Endodermal cell (in vitro differentiated cells): ENCODE measurements around the gene EMILIN2. TPM values are rescaled to one million over a fixed set of nuclear protein-coding genes. Genes with fewer than 3 reads are reported as not detected.

Experiments used
- DNase-seq: peaks from one replicate; pipeline ENCODE4 v3.0.0-alpha.2; 2017
- H3K27ac ChIP-seq: 2 replicates; pipeline ENCODE4 v1.5.1; 2013; ENCODE audit warnings: mild to moderate bottlenecking, low read depth, low read length, moderate library complexity
- H3K27me3 ChIP-seq: 2 replicates; pipeline ENCODE4 v1.6.1; 2013; ENCODE audit warnings: mild to moderate bottlenecking, low read length, moderate library complexity; ENCODE audit not compliant: insufficient read depth, control insufficient read depth, poor library complexity, severe bottlenecking
- H3K36me3 ChIP-seq: 2 replicates; pipeline ENCODE4 v1.7.0; 2013; ENCODE audit warnings: mild to moderate bottlenecking, low read length, moderate library complexity; ENCODE audit not compliant: control insufficient read depth, insufficient read depth
- H3K4me1 ChIP-seq: one replicate; pipeline ENCODE4 v1.7.0; 2013; ENCODE audit warnings: low read length; ENCODE audit not compliant: control insufficient read depth, insufficient read depth
- H3K4me3 ChIP-seq: 2 replicates; pipeline ENCODE4 v1.5.1; 2013; ENCODE audit warnings: mild to moderate bottlenecking, low read length, moderate library complexity
- H3K9ac ChIP-seq: 2 replicates; pipeline ENCODE4 v1.6.1; 2013; ENCODE audit warnings: mild to moderate bottlenecking, low read length, moderate library complexity; ENCODE audit not compliant: poor library complexity, severe bottlenecking; ENCODE audit errors: extremely low read depth
- H3K9me3 ChIP-seq: 2 replicates; pipeline ENCODE4 v1.6.1; 2013; ENCODE audit warnings: mild to moderate bottlenecking, low read length, moderate library complexity; ENCODE audit not compliant: control insufficient read depth
- H3K27ac Mint-ChIP-seq: 2 replicates; pipeline ENCODE4 v1.8.0; 2020; ENCODE audit warnings: mixed read lengths
- H3K27me3 Mint-ChIP-seq: 2 replicates; pipeline ENCODE4 v1.8.0; 2021; ENCODE audit warnings: mild to moderate bottlenecking, mixed read lengths; ENCODE audit not compliant: insufficient read depth
- H3K36me3 Mint-ChIP-seq: 2 replicates; pipeline ENCODE4 v1.8.0; 2020; ENCODE audit warnings: low read depth, mixed read lengths
- H3K4me1 Mint-ChIP-seq: 2 replicates; pipeline ENCODE4 v1.8.0; 2020; ENCODE audit warnings: mixed read lengths
- H3K4me3 Mint-ChIP-seq: 2 replicates; pipeline ENCODE4 v1.8.0; 2020; ENCODE audit warnings: mild to moderate bottlenecking, moderate library complexity, mixed read lengths
- H3K9me3 Mint-ChIP-seq: 2 replicates; pipeline ENCODE4 v1.8.0; 2020; ENCODE audit warnings: mild to moderate bottlenecking, mixed read lengths
- CTCF ChIP-seq: fragments of 200-600 bp; sonication (generic); conservative IDR thresholded peaks from 2 replicates; pipeline ENCODE4 v1.5.0; 2021; ENCODE audit warnings: antibody characterized with exemption, mild to moderate bottlenecking
- WGBS, 2 experiments: methylation state at CpG; one replicate each; pipeline versions ENCODE4 v1.1.5 to v1.1.7; 2013; ENCODE audit warnings: missing lambda C conversion rate in 2 of 2, mixed read lengths in 1 of 2; ENCODE audit not compliant: insufficient coverage in 1 of 2, insufficient read length in 1 of 2; 5-methylcytosine and 5-hydroxymethylcytosine counted together
- total RNA-seq, 2 donors: library from RNA; stranded (reverse); fragmentation: NEBNext Ultra II Directional in 1 of 2; extraction: Animal tissue kit (Norgen Biotek cat#: 25700) in 1 of 2; gene quantifications; 2 replicates in 1 of 2; 3 replicates in 1 of 2; pipeline ENCODE4 v1.2.1, GENCODE V29; 2021

Gene EMILIN2
- total RNA-seq, 2 donors from 2014 or later = 14.2 to 16.8 TPM

- H3K27ac Mint-ChIP-seq = no peak overlapping the region
- Histone ChIP-seq H3K36me3 (peaks cover 16% of the 10 kb centered on the region), H3K4me1 (no peaks in the 10 kb centered on the region), H3K9me3 (peaks cover 17% of the 10 kb centered on the region), H3K4me3 (no peak overlapping the region), H3K27ac (no peak overlapping the region), H3K9ac (no peak overlapping the region), H3K27me3 (no peaks in the 10 kb centered on the region)
- WGBS, 2 experiments = 91 to 95% methylated on average over 3 to 4 of the region's 4 CpGs
- H3K9me3 Mint-ChIP-seq = peaks cover 13% of the 10 kb centered on the region
- no peak overlapping the region for H3K4me3 Mint-ChIP-seq
- H3K27me3 Mint-ChIP-seq = peaks cover 12% of the 10 kb centered on the region
- H3K36me3 Mint-ChIP-seq = peaks cover 11% of the 10 kb centered on the region
- peaks cover 3% of the 10 kb centered on the region for H3K4me1 Mint-ChIP-seq
- no peak for DNase-seq
- TF ChIP-seq CTCF = no peak
These were observed 35.4 kb downstream of the EMILIN2 start for GRCh38 chr18:2882201-2882600.

DNA sequence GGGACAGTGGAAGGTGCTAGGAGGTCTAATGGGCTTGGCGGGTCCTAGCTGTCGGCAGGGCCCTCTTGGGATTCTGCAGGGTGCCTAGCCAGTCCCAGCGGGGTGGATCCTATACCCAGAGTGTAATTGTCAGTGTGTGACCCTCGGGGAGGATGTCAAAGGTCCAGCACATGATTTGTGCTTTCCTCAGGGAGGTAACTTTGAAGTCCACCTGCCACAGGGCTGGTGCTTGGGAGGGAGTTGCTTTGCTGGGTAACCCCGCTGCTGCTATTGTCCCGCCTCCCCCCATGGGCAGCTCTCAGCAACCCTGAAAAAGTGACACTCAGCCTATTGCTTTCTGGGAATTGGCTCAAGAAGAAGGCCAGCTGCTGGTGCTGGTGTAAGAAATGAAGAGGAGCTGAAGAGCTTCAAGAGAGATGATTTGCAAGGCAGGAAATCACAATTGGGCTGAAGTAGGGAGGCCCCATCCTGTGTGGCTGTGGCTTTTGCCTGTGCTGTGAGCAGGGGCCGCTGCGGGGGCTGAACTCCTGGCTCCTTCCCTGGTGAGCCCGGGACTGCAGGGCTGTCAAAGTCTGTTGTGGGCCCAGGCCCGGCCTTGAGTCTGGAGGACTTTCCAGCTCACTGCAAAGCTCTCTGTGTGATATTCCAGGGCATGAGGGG, 36.4 kb downstream of the EMILIN2 start:
- Mint-ChIP-seq H3K27ac (no peak overlapping the region), H3K4me1 (peaks cover 3% of the 10 kb centered on the region), H3K4me3 (no peak overlapping the region), H3K27me3 (peaks cover 13% of the 10 kb centered on the region), H3K36me3 (peaks cover 15% of the 10 kb centered on the region), H3K9me3 (peaks cover 16% of the 10 kb centered on the region)
- Histone ChIP-seq H3K27me3 (no peaks in the 10 kb centered on the region), H3K9ac (no peak overlapping the region), H3K4me1 (no peaks in the 10 kb centered on the region), H3K9me3 (peaks cover 27% of the 10 kb centered on the region), H3K36me3 (peaks cover 24% of the 10 kb centered on the region), H3K4me3 (no peak overlapping the region), H3K27ac (no peak overlapping the region)
- TF ChIP-seq CTCF = no peak
- no peak for DNase-seq
- WGBS, 2 experiments = 89 to 92% methylated on average over 10 of the region's 10 CpGs

GRCh38 chr18:2884706-2885285, 38.0 kb downstream of the EMILIN2 start:
- H3K36me3 ChIP-seq = peaks cover 24% of the 10 kb centered on the region
- DNase-seq = no peak
- H3K9ac ChIP-seq = no peak overlapping the region
- peaks cover 15% of the 10 kb centered on the region for H3K36me3 Mint-ChIP-seq
- no peak overlapping the region for H3K4me3 Mint-ChIP-seq
- no peak overlapping the region for H3K27ac ChIP-seq
- H3K4me1 Mint-ChIP-seq = peaks cover 3% of the 10 kb centered on the region
- H3K27me3 ChIP-seq = no peaks in the 10 kb centered on the region
- H3K9me3 Mint-ChIP-seq = peaks cover 16% of the 10 kb centered on the region
- no peaks in the 10 kb centered on the region for H3K4me1 ChIP-seq
- WGBS, 2 experiments = 90 to 97% methylated on average over 7 to 13 of the region's 13 CpGs
- no peak overlapping the region for H3K27ac Mint-ChIP-seq
- no peak for TF ChIP-seq CTCF
- H3K4me3 ChIP-seq = no peak overlapping the region
- peaks cover 13% of the 10 kb centered on the region for H3K27me3 Mint-ChIP-seq
- peaks cover 38% of the 10 kb centered on the region for H3K9me3 ChIP-seq
